ENCODE results near the gene ACSS3.

DNA sequence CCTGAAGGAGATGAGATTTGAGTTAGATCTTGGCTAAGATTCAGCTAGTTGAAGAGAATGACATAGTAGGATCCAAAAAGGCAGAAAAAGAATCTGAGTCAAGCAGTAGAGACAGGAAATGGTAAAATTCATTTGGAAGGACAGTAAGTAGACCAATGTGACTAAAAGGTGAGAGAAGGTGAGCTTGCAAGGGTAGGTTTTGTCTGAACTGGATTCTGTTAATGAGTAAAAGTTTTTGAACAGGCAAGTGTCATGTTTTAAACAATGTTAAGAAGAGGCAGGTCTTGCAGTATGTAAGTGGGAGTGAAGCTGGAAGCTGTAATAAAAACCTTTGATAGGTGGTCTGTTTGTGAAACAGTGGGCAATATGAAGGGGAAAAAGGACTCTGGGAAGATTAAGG lies 58.6 kb downstream of the ACSS3 start:
- TF ChIP-seq POLR2AphosphoS5 (IDR thresholded peaks at IDR 0.05; ENCODE audit: insufficient read depth, low read depth, low read length) (no peak), JUN (IDR thresholded peaks at IDR 0.05; ENCODE audit: borderline replicate concordance, insufficient read depth, insufficient read length, low read depth) (no peak), EZH2 (IDR thresholded peaks at IDR 0.05; ENCODE audit: borderline replicate concordance, low read depth, low read length, severe bottlenecking) (no peak), MYC (IDR thresholded peaks at IDR 0.05; ENCODE audit: low read depth, low read length) (no peak), POLR2A (IDR thresholded peaks at IDR 0.05; ENCODE audit: low read depth, low read length) (no peak)
- TF ChIP-seq, protein P1, sequence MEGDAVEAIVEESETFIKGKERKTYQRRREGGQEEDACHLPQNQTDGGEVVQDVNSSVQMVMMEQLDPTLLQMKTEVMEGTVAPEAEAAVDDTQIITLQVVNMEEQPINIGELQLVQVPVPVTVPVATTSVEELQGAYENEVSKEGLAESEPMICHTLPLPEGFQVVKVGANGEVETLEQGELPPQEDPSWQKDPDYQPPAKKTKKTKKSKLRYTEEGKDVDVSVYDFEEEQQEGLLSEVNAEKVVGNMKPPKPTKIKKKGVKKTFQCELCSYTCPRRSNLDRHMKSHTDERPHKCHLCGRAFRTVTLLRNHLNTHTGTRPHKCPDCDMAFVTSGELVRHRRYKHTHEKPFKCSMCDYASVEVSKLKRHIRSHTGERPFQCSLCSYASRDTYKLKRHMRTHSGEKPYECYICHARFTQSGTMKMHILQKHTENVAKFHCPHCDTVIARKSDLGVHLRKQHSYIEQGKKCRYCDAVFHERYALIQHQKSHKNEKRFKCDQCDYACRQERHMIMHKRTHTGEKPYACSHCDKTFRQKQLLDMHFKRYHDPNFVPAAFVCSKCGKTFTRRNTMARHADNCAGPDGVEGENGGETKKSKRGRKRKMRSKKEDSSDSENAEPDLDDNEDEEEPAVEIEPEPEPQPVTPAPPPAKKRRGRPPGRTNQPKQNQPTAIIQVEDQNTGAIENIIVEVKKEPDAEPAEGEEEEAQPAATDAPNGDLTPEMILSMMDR (IDR thresholded peaks at IDR 0.05; ENCODE audit: extremely low read depth in 1 of 2, insufficient read depth in 1 of 2, low read depth in 1 of 2, low read length in 2 of 2): no peak

All from endothelial cell of umbilical vein (primary cell).